GM12872 (cell line): ENCODE measurements around the gene NBPF3.

Source experiments
- TF ChIP-seq, protein P1 (sequence below): IDR thresholded peaks from 3 replicates; pipeline ENCODE4 v1.5.1; 2011; ENCODE audit warnings: low read depth, mild to moderate bottlenecking, low read length, moderate library complexity; ENCODE audit not compliant: insufficient read depth

The NBPF3 gene

GRCh38 chr1:21451212-21451611 lies 11.3 kb downstream of the NBPF3 start:
- TF ChIP-seq, protein P1, sequence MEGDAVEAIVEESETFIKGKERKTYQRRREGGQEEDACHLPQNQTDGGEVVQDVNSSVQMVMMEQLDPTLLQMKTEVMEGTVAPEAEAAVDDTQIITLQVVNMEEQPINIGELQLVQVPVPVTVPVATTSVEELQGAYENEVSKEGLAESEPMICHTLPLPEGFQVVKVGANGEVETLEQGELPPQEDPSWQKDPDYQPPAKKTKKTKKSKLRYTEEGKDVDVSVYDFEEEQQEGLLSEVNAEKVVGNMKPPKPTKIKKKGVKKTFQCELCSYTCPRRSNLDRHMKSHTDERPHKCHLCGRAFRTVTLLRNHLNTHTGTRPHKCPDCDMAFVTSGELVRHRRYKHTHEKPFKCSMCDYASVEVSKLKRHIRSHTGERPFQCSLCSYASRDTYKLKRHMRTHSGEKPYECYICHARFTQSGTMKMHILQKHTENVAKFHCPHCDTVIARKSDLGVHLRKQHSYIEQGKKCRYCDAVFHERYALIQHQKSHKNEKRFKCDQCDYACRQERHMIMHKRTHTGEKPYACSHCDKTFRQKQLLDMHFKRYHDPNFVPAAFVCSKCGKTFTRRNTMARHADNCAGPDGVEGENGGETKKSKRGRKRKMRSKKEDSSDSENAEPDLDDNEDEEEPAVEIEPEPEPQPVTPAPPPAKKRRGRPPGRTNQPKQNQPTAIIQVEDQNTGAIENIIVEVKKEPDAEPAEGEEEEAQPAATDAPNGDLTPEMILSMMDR: no peak

DNA sequence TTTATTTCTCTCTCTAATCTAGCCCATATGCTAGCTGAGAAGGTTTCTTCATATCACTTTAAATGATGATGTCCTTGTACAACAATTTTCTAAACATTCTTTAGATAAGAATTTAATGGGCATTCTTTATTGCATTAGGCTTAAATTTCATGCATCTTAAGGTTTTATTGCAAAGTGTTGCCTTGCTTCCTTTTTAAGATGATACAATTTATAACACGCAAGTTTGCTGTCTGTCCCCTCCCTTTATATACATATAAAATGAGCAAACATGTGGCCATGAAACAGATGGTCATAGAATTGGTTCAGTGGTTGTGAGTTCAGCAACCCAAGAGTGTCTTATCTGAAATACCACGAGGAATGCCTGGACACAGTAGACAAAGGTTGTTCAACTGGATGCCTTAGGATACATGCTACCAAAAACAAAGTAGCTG lies 12.1 kb downstream of the NBPF3 start:
- TF ChIP-seq, protein P1: no peak

DNA sequence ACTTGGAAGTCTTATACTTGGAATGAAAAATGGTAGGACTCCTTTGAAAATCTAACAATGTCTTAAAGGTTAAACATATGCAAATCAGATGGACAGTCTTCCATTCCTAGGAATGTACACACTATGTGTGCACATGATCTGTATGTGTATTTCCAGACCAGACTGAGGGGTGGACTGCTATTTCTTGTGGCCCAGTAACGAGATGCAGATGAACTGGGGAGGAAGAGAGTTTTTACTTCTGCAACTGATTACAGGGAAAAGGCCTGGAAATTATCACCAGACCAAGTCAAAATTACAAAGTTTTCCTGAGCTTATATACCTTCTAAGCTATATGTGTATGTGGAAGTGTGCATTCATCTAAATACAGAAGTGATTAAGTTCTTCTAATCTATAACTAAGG lies 17.7 kb downstream of the NBPF3 start:
- TF ChIP-seq, protein P1: no peak

- TF ChIP-seq, protein P1: no peak
Measured at GRCh38 chr1:21468599-21468998, 28.7 kb downstream of the NBPF3 start.

DNA sequence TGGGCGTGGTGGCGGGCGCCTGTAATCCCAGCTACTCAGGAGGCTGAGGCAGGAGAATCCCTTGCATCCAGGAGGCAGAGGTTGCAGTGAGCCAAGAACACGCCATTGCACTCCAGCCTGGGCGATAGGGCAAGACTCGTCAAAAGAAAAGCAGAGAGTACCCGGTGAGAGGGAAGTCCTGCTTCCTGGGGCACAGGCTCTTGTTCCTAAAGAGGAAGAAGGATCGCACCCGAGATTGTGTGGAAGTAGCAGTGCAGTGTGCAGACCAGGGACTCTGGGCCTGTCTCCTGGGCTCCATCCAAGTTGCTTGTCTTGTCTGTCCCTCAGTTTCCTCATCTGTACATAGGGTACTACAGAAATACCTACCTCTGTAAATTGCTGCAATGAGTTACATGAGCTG lies 29.6 kb downstream of the NBPF3 start:
- TF ChIP-seq, protein P1: no peak

GRCh38 chr1:21472861-21473260 lies 32.9 kb downstream of the NBPF3 start:
- TF ChIP-seq, protein P1: no peak

DNA sequence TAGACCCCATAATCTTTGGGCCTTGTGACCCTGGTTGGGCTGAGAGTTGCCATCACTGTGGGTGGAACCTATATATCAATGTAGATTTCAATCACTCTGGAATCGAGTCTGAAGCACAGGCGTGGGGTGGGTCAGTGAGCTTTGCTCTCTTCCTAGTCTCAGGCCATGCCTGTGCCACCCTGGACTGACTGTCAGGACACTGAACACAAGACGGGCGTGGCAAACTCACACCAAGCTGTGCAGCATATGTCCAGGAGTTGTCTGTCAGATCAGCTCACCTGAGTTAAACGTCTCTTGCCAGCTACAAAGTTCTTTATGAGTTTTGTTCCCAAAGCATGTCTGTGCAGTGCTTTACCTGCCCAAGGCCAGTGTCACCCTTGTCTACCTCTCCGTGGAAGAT lies 38.4 kb downstream of the NBPF3 start:
- TF ChIP-seq, protein P1: no peak

- TF ChIP-seq, protein P1: no peak
Measured at GRCh38 chr1:21489146-21489545, 49.2 kb downstream of the NBPF3 start.
